Smooth muscle cell (in vitro differentiated cells): ENCODE results near the gene INSIG2. TPM values are rescaled to one million over a fixed set of nuclear protein-coding genes. Genes with fewer than 3 reads are reported as not detected.

Experiments used
- DNase-seq: peaks from one replicate; lab custom pipeline; 2025; ENCODE audit not compliant: unreplicated experiment; lab: John Stamatoyannopoulos, UW
- H2AFZ ChIP-seq: fragments of 200-600 bp; sonication (generic); 2 replicates; pipeline ENCODE4 v1.6.0; 2016; ENCODE audit warnings: antibody characterized with exemption, low read depth, mild to moderate bottlenecking
- H3F3A ChIP-seq: fragments of 200-600 bp; sonication (generic); 2 replicates; pipeline ENCODE4 v1.6.0; 2017; ENCODE audit warnings: antibody characterized with exemption, low read depth
- H3K27ac ChIP-seq: fragments of 200-600 bp; sonication (generic); 2 replicates; pipeline ENCODE4 v1.5.1; 2016; ENCODE audit warnings: low read depth, mild to moderate bottlenecking
- H3K27me3 ChIP-seq: fragments of 200-600 bp; sonication (generic); 2 replicates; pipeline ENCODE4 v1.6.1; 2016; ENCODE audit warnings: low read depth, mild to moderate bottlenecking
- H3K36me3 ChIP-seq: fragments of 200-600 bp; sonication (generic); 2 replicates; pipeline ENCODE4 v1.5.1; 2016; ENCODE audit warnings: low read depth
- H3K4me1 ChIP-seq: fragments of 200-600 bp; sonication (generic); 2 replicates; pipeline ENCODE4 v1.5.1; 2016; ENCODE audit warnings: low read depth
- H3K4me2 ChIP-seq: fragments of 200-600 bp; sonication (generic); 2 replicates; pipeline ENCODE4 v1.6.0; 2016; ENCODE audit warnings: mild to moderate bottlenecking
- H3K4me3 ChIP-seq: fragments of 200-600 bp; sonication (generic); 2 replicates; pipeline ENCODE4 v1.5.1; 2016; ENCODE audit warnings: mild to moderate bottlenecking
- H3K79me2 ChIP-seq: fragments of 200-600 bp; sonication (generic); 2 replicates; pipeline ENCODE4 v1.6.0; 2016; ENCODE audit warnings: low read depth, mild to moderate bottlenecking
- H3K9ac ChIP-seq: fragments of 200-600 bp; sonication (generic); 2 replicates; pipeline ENCODE4 v1.6.0; 2016; ENCODE audit warnings: low read depth
- H3K9me3 ChIP-seq: fragments of 200-600 bp; sonication (generic); replicated peaks from 2 replicates; pipeline ENCODE4 v1.5.1; 2016; ENCODE audit warnings: low read depth
- H4K20me1 ChIP-seq: fragments of 200-600 bp; sonication (generic); 2 replicates; pipeline ENCODE4 v1.6.0; 2016; ENCODE audit warnings: low read depth
- CTCF ChIP-seq: fragments of 200-600 bp; sonication (generic); IDR thresholded peaks from 2 replicates; pipeline ENCODE4 v1.5.1; 2017; ENCODE audit warnings: borderline replicate concordance, mild to moderate bottlenecking, antibody characterized with exemption; ENCODE audit not compliant: insufficient read depth, poor library complexity, severe bottlenecking
- WGBS: methylation state at CpG from one replicate; pipeline ENCODE4 v1.1.7; 2016; ENCODE audit warnings: low lambda C conversion rate; 5-methylcytosine and 5-hydroxymethylcytosine counted together
- polyA plus RNA-seq: library from polyadenylated mRNA; unstranded; fragments of >200 nt; fragmentation: Nextera tagmentation; extraction: Ambion mirVana; gene quantifications from 2 replicates; pipeline ENCODE4 v1.2.1, GENCODE V29; 2016
- total RNA-seq: library from RNA; depleted of rRNA; stranded (reverse); fragments of >200 nt; gene quantifications from 2 replicates; pipeline ENCODE4 v1.2.3, GENCODE V29; 2014

The INSIG2 gene
- total and polyA plus RNA-seq, 2 experiments from 2014 or later: 51.6 to 85.6 TPM

GRCh38 chr2:118145207-118145606 lies 56.9 kb downstream of the INSIG2 start:
- H2AFZ ChIP-seq: no peak overlapping the region
- no peak overlapping the region for H3K4me3 ChIP-seq
- H3K9me3 ChIP-seq: no peaks in the 10 kb centered on the region
- H3K79me2 ChIP-seq: no peaks in the 10 kb centered on the region
- no peak overlapping the region for H3K9ac ChIP-seq
- no peak overlapping the region for H3K27ac ChIP-seq
- H3F3A ChIP-seq: no peaks in the 10 kb centered on the region
- no peaks in the 10 kb centered on the region for H3K4me1 ChIP-seq
- no peak for DNase-seq
- 91% methylated on average over 1 of the region's 1 CpG for WGBS
- no peak for TF ChIP-seq CTCF
- H3K36me3 ChIP-seq: no peaks in the 10 kb centered on the region
- no peaks in the 10 kb centered on the region for H3K27me3 ChIP-seq
- no peaks in the 10 kb centered on the region for H4K20me1 ChIP-seq
- H3K4me2 ChIP-seq: no peak overlapping the region

GRCh38 chr2:118145806-118146205 lies 57.5 kb downstream of the INSIG2 start:
- no peak for DNase-seq
- no peak for TF ChIP-seq CTCF
- H3K27ac ChIP-seq: no peak overlapping the region
- no peak overlapping the region for H3K4me3 ChIP-seq
- no peak overlapping the region for H3K4me2 ChIP-seq
- WGBS: 95% methylated on average over 6 of the region's 6 CpGs
- no peaks in the 10 kb centered on the region for H4K20me1 ChIP-seq
- H3K9me3 ChIP-seq: no peaks in the 10 kb centered on the region
- H3K4me1 ChIP-seq: no peaks in the 10 kb centered on the region
- no peaks in the 10 kb centered on the region for H3K27me3 ChIP-seq
- H2AFZ ChIP-seq: no peak overlapping the region
- no peaks in the 10 kb centered on the region for H3F3A ChIP-seq
- no peaks in the 10 kb centered on the region for H3K79me2 ChIP-seq
- H3K9ac ChIP-seq: no peak overlapping the region
- no peaks in the 10 kb centered on the region for H3K36me3 ChIP-seq

- no peak for DNase-seq
- H3K27ac ChIP-seq: no peak overlapping the region
- H3K4me3 ChIP-seq: no peak overlapping the region
- no peak overlapping the region for H3K9ac ChIP-seq
- no peaks in the 10 kb centered on the region for H3K9me3 ChIP-seq
- H3K4me2 ChIP-seq: no peak overlapping the region
- H3K79me2 ChIP-seq: no peaks in the 10 kb centered on the region
- WGBS: 87% methylated on average over 11 of the region's 11 CpGs
- no peaks in the 10 kb centered on the region for H4K20me1 ChIP-seq
- no peaks in the 10 kb centered on the region for H3F3A ChIP-seq
- TF ChIP-seq CTCF: no peak
- H3K4me1 ChIP-seq: no peaks in the 10 kb centered on the region
- no peak overlapping the region for H2AFZ ChIP-seq
- H3K36me3 ChIP-seq: no peaks in the 10 kb centered on the region
- H3K27me3 ChIP-seq: no peaks in the 10 kb centered on the region
Measured at GRCh38 chr2:118146315-118147283, 58.3 kb downstream of the INSIG2 start.
